Endometrial microvascular endothelial cells (primary cell): ENCODE data around the gene MANBA. TPM values are rescaled to one million over a fixed set of nuclear protein-coding genes. Genes with fewer than 3 reads are reported as not detected.
"Not testable (repeated sequence)": the region's sequence is repeated elsewhere in the genome, so short reads cannot be mapped to it uniquely, and the experiment has no call there.

Experiments used
- in situ Hi-C: cut with HindIII; loops from 2 replicates; pipeline ENCODE4 v1.10.0; 2017; ENCODE audit warnings: low sequenced_read_pairs, low pct_unique_long_range_greater_than_20kb; ENCODE audit errors: inconsistent ontology term
- total RNA-seq: library from RNA; depleted of rRNA; stranded (reverse); fragments of >200 nt; gene quantifications from one replicate; pipeline ENCODE4 v1.2.3, GENCODE V29; 2015; ENCODE audit errors: inconsistent ontology term

The MANBA gene
- total RNA-seq, 1 donor from 2014 or later, result 7.0 TPM

DNA sequence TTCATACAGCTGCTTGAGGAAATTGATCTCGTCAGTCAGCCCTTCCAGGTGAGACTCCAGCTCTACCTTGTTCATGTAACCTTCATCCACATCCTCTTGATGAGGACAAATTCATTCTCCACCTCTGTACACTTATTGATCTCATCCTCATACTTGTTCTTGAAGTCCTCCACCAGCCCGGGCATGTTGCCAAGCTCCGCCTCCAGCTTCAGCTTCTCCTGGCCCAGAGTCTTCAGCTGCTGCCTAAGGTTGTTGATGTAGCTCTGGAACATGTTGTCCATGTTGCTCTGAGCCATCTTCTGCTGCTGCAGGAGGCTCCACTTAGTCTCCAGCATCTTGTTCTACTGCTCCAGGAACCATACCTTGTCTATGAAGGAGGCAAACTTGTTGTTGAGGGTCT is 31.3 kb downstream of the MANBA start:
- in situ Hi-C loops, result not testable (repeated sequence)

DNA sequence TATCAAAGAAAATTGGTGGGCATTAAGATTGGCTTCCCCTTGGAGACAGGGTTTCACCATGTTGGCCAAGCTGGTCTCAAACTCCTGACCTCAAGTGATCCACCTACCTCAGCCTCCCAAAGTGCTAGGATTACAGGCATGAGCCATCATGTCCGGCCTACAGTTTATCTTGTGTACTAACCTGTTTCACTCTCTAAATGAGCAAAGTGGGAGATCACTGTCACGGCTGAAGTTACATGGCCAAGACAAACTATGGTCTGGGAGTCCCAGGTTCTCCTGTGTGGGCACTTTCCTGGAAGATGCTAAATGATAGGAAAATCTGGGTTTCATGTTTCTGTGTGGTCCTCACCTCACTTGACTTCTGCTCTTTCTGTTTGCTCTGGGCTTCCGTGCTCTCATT is 33.8 kb downstream of the MANBA start:
- in situ Hi-C loops, result not testable (repeated sequence)

DNA sequence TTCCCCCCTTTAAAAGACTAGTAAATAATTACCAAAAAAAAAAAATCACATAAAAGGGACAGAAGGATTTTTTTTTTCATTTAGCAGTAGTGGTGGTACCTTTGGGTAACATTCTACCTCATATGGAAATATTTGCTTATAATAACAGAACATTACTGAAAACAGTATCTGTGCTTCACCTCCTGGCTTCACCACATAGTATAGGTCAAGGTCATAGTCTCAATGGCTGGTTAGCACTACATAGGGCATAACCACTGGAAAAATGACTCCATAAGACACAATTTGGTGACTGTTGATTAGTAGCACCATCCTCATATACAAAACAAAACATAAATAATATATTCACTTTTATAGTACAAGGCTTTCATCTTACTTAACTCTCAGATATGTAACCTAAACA is 34.7 kb downstream of the MANBA start:
- in situ Hi-C loops, result no loop called here

DNA sequence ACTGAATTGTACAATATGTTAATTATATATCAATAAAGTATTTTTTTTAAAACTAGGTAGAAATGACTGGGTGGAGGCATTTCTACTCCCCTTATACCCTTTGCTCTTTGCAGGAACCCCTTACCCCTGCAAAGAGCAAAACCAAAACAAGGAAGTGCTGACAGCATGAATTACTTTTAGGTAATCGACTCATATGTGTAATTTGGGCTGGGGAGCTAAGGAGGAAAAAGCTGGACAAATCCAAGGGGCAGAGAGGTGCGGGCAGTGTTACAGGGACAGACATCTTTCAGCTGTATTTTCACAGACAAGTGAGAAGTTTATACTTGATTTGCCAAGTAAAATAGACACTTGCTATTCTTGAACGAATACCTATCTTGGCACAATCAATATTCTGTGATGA is 35.5 kb downstream of the MANBA start:
- in situ Hi-C loops, result no loop called here

DNA sequence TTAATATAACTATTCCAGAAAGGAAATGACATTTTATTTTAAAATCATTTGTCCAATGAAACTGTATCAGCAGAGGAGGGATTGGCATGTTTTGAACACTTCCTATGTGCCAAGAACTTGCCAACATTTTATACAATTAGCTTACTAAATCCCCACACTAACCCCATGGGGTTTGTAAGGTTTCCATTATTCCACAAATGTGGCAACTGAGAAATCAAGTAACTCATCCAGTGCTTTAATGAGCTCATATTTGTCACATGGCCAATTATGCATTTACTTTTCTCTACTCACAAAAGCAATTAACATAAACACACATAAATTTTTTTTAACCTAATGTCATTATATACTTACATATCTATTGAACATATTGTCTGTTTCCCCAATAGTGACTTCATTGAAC is 37.3 kb downstream of the MANBA start:
- in situ Hi-C loops, result no loop called here

DNA sequence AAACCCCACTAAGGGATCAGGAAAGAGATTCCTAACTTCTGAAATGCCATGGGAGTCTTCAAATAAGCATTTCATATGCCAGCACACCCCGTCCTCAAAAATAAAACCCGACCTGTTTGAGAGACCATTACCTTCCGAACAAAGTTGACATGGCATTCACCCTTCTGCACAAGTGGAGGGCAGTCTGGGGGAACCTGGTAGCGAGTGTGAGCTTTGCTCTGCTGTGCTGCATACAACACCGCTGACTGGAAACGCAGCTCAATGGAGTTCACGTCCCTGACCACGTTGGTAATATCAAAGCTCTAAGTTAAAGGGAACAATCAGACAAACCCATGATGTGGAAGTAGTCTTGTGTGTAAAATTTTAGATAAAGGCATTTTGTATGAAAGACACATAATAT is 38.0 kb downstream of the MANBA start:
- in situ Hi-C loops, result no loop called here

DNA sequence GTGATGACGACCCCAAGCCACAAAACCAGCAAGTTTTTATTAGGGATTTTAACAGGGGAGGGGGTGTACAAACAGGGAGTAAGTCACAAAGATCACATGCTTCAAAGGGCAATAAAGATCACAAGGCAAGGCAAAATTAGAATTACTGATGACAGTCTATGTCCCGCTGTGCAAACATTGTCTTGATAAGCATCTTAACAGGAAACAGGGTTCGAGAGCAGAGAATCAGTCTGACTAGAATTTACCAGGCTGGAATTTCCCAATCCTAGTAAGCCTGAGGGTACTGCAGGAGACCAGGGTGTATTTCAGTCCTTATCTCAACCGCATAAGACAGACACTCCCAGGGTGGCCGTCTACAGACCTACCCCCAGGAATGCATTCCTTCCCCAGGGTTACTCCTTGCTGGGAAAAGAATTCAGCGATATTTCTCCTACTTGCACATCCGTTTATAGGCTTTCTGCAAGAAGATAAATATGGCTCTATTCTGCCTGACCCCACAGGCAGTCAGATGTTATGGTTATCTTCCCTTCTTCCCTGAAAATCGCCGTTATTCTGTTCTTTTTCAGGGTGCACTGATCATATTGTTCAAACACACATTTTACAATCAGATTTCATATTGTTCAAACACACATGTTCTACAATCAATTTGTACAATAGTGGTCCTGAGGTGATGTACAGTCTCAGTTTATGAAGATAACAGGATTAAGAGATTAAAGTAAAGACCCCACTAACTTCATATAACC is 41.8 kb downstream of the MANBA start:
- in situ Hi-C loops, result not testable (repeated sequence)

DNA sequence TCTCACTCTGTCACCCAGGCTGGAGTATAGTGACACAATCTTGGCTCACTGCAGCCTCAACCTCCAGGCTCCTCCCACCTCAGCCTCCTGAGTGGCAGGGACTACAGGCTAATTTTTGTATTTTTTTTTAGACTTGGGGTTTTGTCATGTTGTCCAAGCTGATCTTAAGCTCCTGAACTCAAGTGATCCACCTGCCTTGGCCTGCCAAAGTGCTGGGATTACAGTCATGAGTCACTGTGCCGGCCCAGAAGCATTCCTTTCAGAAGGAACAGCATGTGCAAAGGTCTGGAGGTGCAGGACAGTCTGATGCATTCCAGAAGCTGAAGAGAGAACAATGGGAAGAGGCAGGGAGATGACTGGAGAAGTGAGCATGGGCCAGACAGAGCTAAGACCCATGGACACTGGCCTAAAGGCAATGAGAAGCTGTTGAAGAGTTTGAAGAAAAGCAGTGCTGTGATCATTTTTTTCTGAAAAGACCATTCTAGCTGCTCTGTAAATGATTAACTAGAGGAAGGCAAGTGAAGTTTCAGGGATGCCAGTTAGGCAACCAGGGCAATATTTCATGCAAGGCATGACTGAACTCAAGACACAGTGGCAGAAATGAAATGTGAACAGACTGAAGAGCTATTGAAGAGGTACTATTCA is 43.2 kb downstream of the MANBA start:
- in situ Hi-C loops, result no loop called here

DNA sequence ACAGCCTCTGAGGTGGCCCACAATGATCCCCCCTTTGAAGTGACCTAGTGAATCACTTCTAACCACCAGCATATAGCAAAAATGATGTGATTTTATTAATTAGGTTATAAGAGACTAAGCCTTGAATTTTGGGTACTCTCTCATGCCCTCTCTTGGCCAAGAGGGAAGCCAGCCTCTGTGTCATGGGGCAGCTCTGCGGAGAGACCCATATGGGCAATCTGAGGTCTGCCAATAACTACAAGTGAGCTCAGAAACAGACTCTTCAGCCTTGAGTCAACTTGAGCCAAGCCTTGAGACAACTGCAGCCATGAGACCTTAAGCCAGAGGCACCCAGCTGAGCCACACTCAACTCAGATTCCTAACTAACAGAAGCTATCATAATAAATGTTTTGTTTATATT is 45.7 kb downstream of the MANBA start:
- in situ Hi-C loops, result no loop called here

DNA sequence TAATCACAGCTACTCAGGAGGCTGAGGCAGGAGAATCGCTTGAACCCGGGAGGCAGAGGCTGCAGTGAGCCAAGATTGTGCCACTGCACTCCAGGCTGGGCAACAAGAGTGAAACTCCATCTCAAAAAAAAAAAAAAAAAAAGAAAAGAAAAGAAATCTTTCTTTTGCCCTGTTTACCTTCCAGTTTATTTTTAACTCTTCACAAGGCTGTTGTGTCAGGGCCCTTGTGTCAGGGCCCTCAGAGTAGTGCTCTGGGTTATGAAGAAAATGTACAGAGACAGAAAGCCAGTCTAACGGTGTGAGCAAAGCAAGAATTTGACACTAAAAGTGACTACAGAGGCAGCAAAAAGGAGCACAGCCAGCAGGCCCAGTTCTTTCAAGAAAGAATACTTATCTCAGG is 47.0 kb downstream of the MANBA start:
- in situ Hi-C loops, result not testable (repeated sequence)

DNA sequence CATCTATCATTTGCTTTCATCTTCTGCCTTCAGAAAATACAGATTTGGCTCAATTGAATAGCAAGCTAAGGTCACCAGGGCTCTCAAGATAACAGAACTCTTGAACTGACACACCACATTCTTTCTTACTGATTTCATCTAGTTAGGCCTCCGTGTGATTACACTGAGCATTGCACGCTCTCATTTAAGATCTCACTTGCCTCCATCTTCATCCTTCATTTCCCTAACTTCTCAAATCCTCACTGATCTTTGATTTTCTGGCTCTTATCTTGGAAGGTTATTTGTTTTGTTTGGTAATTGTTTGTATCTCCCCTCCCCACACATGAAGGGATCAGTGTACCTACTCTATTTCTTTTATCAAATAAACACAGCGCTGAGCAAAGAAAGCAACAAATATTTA is 47.7 kb downstream of the MANBA start:
- in situ Hi-C loops, result no loop called here

DNA sequence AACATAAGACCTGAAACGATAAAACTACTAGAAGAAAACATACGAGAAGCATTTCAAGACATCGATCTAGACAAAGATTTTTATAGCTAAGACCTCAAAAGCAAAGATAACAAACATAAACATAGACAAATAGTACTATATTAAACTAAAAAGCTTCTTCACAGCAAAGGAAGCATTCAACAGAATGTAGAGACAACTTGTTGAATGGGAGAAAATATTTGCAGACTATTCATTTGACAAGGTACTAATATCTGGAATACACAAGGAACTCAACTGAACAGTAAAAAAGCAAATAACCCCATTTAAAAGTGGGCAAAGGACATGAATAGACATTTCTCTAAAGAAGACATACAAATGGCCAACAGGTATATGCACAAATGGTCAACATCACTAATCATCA is 49.8 kb downstream of the MANBA start:
- in situ Hi-C loops, result no loop called here

DNA sequence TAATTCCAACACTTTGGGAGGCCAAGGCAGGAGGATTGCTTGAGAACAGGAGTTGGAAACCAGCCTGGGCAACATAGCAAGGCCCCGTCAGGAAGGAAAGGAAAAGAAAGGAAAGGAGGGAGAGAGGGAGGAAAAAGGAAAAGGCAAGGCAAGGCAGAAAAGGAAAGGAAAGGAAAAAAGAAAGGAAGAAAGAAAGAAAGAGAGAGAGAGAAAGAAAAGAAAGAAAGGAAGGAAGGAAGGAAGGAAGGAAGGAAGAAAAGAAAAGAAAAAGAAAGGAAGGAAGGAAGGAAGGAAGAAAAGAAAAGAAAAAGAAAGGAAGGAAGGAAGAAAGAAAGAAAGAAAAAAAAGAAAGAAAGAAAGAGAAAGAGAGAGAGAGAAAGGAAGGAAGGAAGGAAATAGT is 51.7 kb downstream of the MANBA start:
- in situ Hi-C loops, result not testable (repeated sequence)

DNA sequence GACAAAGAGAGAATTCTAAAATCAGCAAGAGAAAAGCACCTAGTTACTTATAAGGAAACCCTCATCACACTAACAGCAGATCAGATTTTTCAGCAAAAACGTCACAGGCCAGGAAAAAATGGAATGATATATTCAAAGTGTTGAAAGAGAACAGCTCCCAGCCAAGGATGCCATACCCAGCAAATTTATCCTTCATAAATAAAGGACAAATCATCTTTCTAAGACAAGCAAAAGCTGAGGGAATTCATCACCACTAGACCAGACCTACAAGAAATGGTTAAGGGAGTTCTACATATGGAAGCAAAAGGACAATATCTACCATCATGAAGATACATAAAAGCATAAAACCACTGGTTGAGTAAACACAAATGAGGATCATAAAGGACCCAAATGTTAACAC is 53.6 kb downstream of the MANBA start:
- in situ Hi-C loops, result no loop called here

DNA sequence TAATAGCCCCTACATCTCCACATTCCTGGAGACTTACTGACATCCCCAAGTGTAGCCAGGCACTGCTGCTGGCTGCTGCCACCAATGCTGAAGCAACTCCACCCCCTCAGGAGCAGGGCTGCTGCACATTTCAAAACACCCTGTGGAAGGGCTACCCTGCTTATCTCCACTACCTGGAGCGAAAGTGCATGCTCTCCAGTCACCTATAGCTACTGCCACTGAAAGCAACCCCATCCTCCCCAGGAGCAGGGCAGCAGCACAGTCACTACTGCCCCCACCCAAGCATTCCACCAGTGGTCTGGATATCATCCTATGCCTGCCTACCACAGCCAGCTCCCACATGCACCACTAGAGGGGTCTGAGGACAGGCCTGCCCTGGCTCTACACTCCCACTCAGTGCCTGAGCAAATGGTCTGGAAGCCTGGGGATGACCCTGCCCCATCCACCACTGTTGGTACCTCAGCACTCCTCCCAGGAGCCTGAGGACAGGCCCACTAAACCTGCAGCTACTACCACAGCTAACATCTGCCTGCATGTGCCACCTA is 55.3 kb downstream of the MANBA start:
- in situ Hi-C loops, result no loop called here

DNA sequence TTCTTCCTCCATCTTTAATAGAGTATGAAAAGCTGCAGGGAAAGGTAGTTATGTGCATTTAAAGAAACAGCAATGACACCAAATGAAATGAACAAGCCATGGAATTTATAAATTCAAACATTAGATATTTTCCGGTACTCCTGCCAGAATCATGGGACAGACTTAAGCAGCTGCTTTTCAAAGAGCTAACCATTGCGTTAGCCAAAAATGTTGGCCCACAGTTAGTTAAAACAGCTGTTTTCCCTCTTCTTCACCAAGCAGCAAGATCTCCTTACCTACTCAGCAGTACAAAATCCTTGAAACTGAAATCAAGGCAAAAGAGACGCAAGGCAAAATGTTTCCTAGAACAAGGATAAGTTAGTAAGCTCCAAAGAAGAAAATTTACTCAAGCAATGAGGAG is 64.0 kb downstream of the MANBA start:
- in situ Hi-C loops, result no loop called here

DNA sequence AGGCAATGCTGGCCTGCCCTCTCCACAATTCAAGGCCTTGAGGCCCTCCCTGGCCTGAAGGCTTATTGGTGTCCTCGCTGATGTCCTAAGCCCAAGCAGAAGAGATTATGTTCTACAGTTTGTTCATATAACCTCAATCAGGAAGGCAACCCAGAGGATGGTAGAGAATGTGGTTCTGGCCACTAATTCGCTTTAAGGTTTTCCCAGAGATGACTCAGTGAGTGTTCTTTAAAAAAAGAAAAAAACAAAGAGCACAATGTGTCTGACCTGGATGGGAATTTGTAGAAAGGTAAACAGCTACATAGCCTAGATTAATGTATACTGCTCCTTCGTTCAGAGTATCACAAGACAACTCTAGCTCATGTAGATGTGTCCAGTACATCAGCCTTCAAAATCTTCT is 66.0 kb downstream of the MANBA start:
- in situ Hi-C loops, result no loop called here

DNA sequence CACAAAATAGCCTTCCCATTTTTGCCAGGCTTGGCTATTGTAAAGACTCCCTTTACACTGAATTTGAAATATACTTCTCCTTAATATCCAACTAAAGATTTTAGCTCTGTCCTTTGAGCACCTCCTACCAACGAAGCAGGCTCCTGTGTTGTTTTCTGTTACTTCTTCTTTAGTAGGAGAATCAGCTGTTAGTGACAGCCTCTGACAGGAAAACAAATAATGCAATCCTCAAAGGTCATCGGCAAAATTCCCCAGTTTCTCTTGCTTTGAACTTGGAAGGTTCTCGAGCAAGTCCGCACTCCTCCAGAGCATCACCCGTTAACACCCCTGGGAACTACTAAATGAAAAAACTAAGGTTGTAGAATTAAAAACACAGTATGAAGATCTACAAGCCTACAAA is 66.9 kb downstream of the MANBA start:
- in situ Hi-C loops, result no loop called here

DNA sequence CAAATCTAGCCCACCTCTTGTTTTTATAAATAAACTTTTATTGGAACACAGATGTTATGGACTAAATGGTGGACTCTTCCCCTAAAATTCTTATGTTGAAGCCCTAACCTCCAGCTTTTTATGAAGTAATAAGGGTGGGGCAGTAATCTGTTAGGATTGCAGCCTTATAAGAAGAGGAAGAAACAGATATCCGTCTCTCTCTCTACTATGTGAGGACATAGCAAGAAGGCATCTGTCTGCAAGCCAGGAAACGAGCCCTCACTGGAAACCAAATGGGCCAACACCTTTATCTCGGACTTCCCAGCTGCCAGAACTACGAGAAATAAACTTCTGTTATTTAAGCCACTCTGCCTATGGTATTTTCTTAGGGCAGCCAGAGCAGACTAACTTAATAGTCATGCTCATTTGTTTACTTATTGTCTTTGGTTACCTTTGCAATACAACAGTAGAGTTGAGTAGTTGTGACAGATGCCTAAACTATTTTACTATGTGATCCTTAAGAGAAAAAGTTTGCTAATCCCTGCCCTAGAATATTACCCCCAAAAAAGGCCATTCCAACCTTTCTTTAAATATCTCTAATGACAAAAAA is 67.4 kb downstream of the MANBA start:
- in situ Hi-C loops, result no loop called here

DNA sequence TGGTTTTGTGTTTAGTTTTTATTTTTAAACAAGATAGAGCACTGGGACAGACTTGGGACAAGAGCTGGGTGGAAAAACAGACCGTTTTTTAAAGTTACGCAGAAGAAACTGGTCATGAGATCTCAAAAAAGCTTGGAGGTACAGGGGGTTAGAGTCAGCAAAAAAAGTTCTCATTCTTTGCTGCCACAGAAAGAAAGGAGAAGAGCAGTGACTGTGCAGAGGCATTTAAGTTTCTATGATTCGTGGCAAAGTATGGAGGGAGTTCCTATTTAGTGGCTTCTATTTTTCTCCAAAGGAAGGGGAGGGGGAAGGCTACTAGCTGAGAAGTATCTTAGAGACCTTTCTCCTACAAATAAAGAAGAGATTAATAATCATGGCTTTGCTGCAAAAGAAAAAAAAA is 68.3 kb downstream of the MANBA start:
- in situ Hi-C loops, result no loop called here
